ENCODE measurements around the gene SMAD1. TPM values are rescaled to one million over a fixed set of nuclear protein-coding genes. Genes with fewer than 3 reads are reported as not detected.

SMAD1 gene
- total RNA-seq, 1 donor from 2014 or later = 38.6 TPM

- H3K4me1 ChIP-seq (ENCODE audit: control insufficient read depth in 3 of 3, insufficient read depth in 3 of 3, low read length in 3 of 3) = peaks cover 9 to 33% (median 26%) of the 10 kb centered on the region in 3 donors
- H3K27me3 ChIP-seq (ENCODE audit: control insufficient read depth in 3 of 3, insufficient read depth in 3 of 3, low read length in 3 of 3) = no peaks in the 10 kb centered on the region
- H3K27ac ChIP-seq (ENCODE audit: low read depth, low read length) = no peak overlapping the region
- H3K36me3 ChIP-seq (ENCODE audit: control insufficient read depth in 3 of 3, insufficient read depth in 3 of 3, low read length in 3 of 3) = no peaks in the 10 kb centered on the region
- no peak overlapping the region for H3K9ac ChIP-seq (ENCODE audit: low read depth in 1 of 3, low read length in 3 of 3)
- no peaks in the 10 kb centered on the region for H3K9me3 ChIP-seq (ENCODE audit: control insufficient read depth in 3 of 3, low read length in 3 of 3)
- H3K4me3 ChIP-seq (ENCODE audit: low read length in 3 of 3) = peak overlapping the region in 1 of 3 donors; percentile 38
Measured at GRCh38 chr4:145487631-145488030, 6.0 kb downstream of the SMAD1 start.

- Histone ChIP-seq H3K36me3 (ENCODE audit: control insufficient read depth in 3 of 3, insufficient read depth in 3 of 3, low read length in 3 of 3) (no peaks in the 10 kb centered on the region), H3K9ac (ENCODE audit: low read depth in 1 of 3, low read length in 3 of 3) (no peak overlapping the region), H3K27ac (ENCODE audit: low read depth, low read length) (no peak overlapping the region), H3K4me1 (ENCODE audit: control insufficient read depth in 3 of 3, insufficient read depth in 3 of 3, low read length in 3 of 3) (peaks cover 9 to 33% (median 20%) of the 10 kb centered on the region in 3 donors), H3K9me3 (ENCODE audit: control insufficient read depth in 3 of 3, low read length in 3 of 3) (no peaks in the 10 kb centered on the region), H3K27me3 (ENCODE audit: control insufficient read depth in 3 of 3, insufficient read depth in 3 of 3, low read length in 3 of 3) (no peaks in the 10 kb centered on the region), H3K4me3 (ENCODE audit: low read length in 3 of 3) (no peak overlapping the region)
Measured at GRCh38 chr4:145488310-145488709, 6.7 kb downstream of the SMAD1 start.

- no peak overlapping the region for H3K4me3 ChIP-seq (ENCODE audit: low read length in 3 of 3)
- no peaks in the 10 kb centered on the region for H3K9me3 ChIP-seq (ENCODE audit: control insufficient read depth in 3 of 3, low read length in 3 of 3)
- no peak overlapping the region for H3K27ac ChIP-seq (ENCODE audit: low read depth, low read length)
- H3K27me3 ChIP-seq (ENCODE audit: control insufficient read depth in 3 of 3, insufficient read depth in 3 of 3, low read length in 3 of 3) = no peaks in the 10 kb centered on the region
- H3K36me3 ChIP-seq (ENCODE audit: control insufficient read depth in 3 of 3, insufficient read depth in 3 of 3, low read length in 3 of 3) = no peaks in the 10 kb centered on the region
- no peak overlapping the region for H3K9ac ChIP-seq (ENCODE audit: low read depth in 1 of 3, low read length in 3 of 3)
- peaks cover 4 to 22% (median 9%) of the 10 kb centered on the region in 3 donors for H3K4me1 ChIP-seq (ENCODE audit: control insufficient read depth in 3 of 3, insufficient read depth in 3 of 3, low read length in 3 of 3)
Measured at GRCh38 chr4:145489556-145489955, 7.9 kb downstream of the SMAD1 start.

- H3K4me1 ChIP-seq (ENCODE audit: control insufficient read depth in 3 of 3, insufficient read depth in 3 of 3, low read length in 3 of 3) = peaks cover 6 to 22% (median 14%) of the 10 kb centered on the region in 3 donors
Measured at GRCh38 chr4:145490361-145490760, 8.7 kb downstream of the SMAD1 start.

GRCh38 chr4:145490796-145491195 lies 9.1 kb downstream of the SMAD1 start:
- Histone ChIP-seq H3K9me3 (ENCODE audit: control insufficient read depth in 3 of 3, low read length in 3 of 3) (no peaks in the 10 kb centered on the region), H3K27ac (ENCODE audit: low read depth, low read length) (peak overlapping the region; percentile 30), H3K36me3 (ENCODE audit: control insufficient read depth in 3 of 3, insufficient read depth in 3 of 3, low read length in 3 of 3) (no peaks in the 10 kb centered on the region), H3K4me3 (ENCODE audit: low read length in 3 of 3) (no peak overlapping the region), H3K9ac (ENCODE audit: low read depth in 1 of 3, low read length in 3 of 3) (no peak overlapping the region), H3K4me1 (ENCODE audit: control insufficient read depth in 3 of 3, insufficient read depth in 3 of 3, low read length in 3 of 3) (peaks cover 6 to 22% (median 14%) of the 10 kb centered on the region in 3 donors), H3K27me3 (ENCODE audit: control insufficient read depth in 3 of 3, insufficient read depth in 3 of 3, low read length in 3 of 3) (no peaks in the 10 kb centered on the region)

More at GRCh38 chr4:145490361-145490760, 8.7 kb downstream of the SMAD1 start:
- Histone ChIP-seq H3K4me3 (ENCODE audit: low read length in 3 of 3) (no peak overlapping the region), H3K36me3 (ENCODE audit: control insufficient read depth in 3 of 3, insufficient read depth in 3 of 3, low read length in 3 of 3) (no peaks in the 10 kb centered on the region), H3K27ac (ENCODE audit: low read depth, low read length) (no peak overlapping the region), H3K9me3 (ENCODE audit: control insufficient read depth in 3 of 3, low read length in 3 of 3) (no peaks in the 10 kb centered on the region), H3K9ac (ENCODE audit: low read depth in 1 of 3, low read length in 3 of 3) (no peak overlapping the region), H3K27me3 (ENCODE audit: control insufficient read depth in 3 of 3, insufficient read depth in 3 of 3, low read length in 3 of 3) (no peaks in the 10 kb centered on the region)

- Histone ChIP-seq H3K27ac (ENCODE audit: low read depth, low read length) (no peak overlapping the region), H3K4me3 (ENCODE audit: low read length in 3 of 3) (no peak overlapping the region), H3K27me3 (ENCODE audit: control insufficient read depth in 3 of 3, insufficient read depth in 3 of 3, low read length in 3 of 3) (no peaks in the 10 kb centered on the region), H3K9ac (ENCODE audit: low read depth in 1 of 3, low read length in 3 of 3) (no peak overlapping the region), H3K4me1 (ENCODE audit: control insufficient read depth in 3 of 3, insufficient read depth in 3 of 3, low read length in 3 of 3) (peaks cover 6 to 18% (median 16%) of the 10 kb centered on the region in 3 donors), H3K9me3 (ENCODE audit: control insufficient read depth in 3 of 3, low read length in 3 of 3) (no peaks in the 10 kb centered on the region), H3K36me3 (ENCODE audit: control insufficient read depth in 3 of 3, insufficient read depth in 3 of 3, low read length in 3 of 3) (no peaks in the 10 kb centered on the region)
Measured at GRCh38 chr4:145492376-145492775, 10.7 kb downstream of the SMAD1 start.

- Histone ChIP-seq H3K36me3 (ENCODE audit: control insufficient read depth in 3 of 3, insufficient read depth in 3 of 3, low read length in 3 of 3) (no peaks in the 10 kb centered on the region), H3K27me3 (ENCODE audit: control insufficient read depth in 3 of 3, insufficient read depth in 3 of 3, low read length in 3 of 3) (no peaks in the 10 kb centered on the region), H3K4me1 (ENCODE audit: control insufficient read depth in 3 of 3, insufficient read depth in 3 of 3, low read length in 3 of 3) (peaks cover 6 to 19% (median 14%) of the 10 kb centered on the region in 3 donors), H3K27ac (ENCODE audit: low read depth, low read length) (no peak overlapping the region), H3K9ac (ENCODE audit: low read depth in 1 of 3, low read length in 3 of 3) (no peak overlapping the region), H3K4me3 (ENCODE audit: low read length in 3 of 3) (no peak overlapping the region), H3K9me3 (ENCODE audit: control insufficient read depth in 3 of 3, low read length in 3 of 3) (no peaks in the 10 kb centered on the region)
Measured at GRCh38 chr4:145493166-145493565, 11.5 kb downstream of the SMAD1 start.

GRCh38 chr4:145494666-145495270 lies 13.1 kb downstream of the SMAD1 start:
- Histone ChIP-seq H3K9me3 (ENCODE audit: control insufficient read depth in 3 of 3, low read length in 3 of 3) (no peaks in the 10 kb centered on the region), H3K36me3 (ENCODE audit: control insufficient read depth in 3 of 3, insufficient read depth in 3 of 3, low read length in 3 of 3) (no peaks in the 10 kb centered on the region), H3K9ac (ENCODE audit: low read depth in 1 of 3, low read length in 3 of 3) (no peak overlapping the region), H3K27ac (ENCODE audit: low read depth, low read length) (no peak overlapping the region), H3K27me3 (ENCODE audit: control insufficient read depth in 3 of 3, insufficient read depth in 3 of 3, low read length in 3 of 3) (no peaks in the 10 kb centered on the region), H3K4me1 (ENCODE audit: control insufficient read depth in 3 of 3, insufficient read depth in 3 of 3, low read length in 3 of 3) (peaks cover 6 to 19% (median 15%) of the 10 kb centered on the region in 3 donors), H3K4me3 (ENCODE audit: low read length in 3 of 3) (peak overlapping the region in 1 of 3 donors; percentile 9)

- Histone ChIP-seq H3K27me3 (ENCODE audit: control insufficient read depth in 3 of 3, insufficient read depth in 3 of 3, low read length in 3 of 3) (no peaks in the 10 kb centered on the region), H3K4me1 (ENCODE audit: control insufficient read depth in 3 of 3, insufficient read depth in 3 of 3, low read length in 3 of 3) (peaks cover 10 to 23% (median 11%) of the 10 kb centered on the region in 3 donors), H3K36me3 (ENCODE audit: control insufficient read depth in 3 of 3, insufficient read depth in 3 of 3, low read length in 3 of 3) (no peaks in the 10 kb centered on the region), H3K9ac (ENCODE audit: low read depth in 1 of 3, low read length in 3 of 3) (no peak overlapping the region), H3K9me3 (ENCODE audit: control insufficient read depth in 3 of 3, low read length in 3 of 3) (no peaks in the 10 kb centered on the region), H3K4me3 (ENCODE audit: low read length in 3 of 3) (no peak overlapping the region), H3K27ac (ENCODE audit: low read depth, low read length) (no peak overlapping the region)
Measured at GRCh38 chr4:145496292-145496691, 14.6 kb downstream of the SMAD1 start.

GRCh38 chr4:145497199-145498149 lies 15.8 kb downstream of the SMAD1 start:
- Histone ChIP-seq H3K4me3 (ENCODE audit: low read length in 3 of 3) (no peak overlapping the region), H3K9ac (ENCODE audit: low read depth in 1 of 3, low read length in 3 of 3) (no peak overlapping the region), H3K4me1 (ENCODE audit: control insufficient read depth in 3 of 3, insufficient read depth in 3 of 3, low read length in 3 of 3) (peaks cover 10 to 15% (median 14%) of the 10 kb centered on the region in 3 donors), H3K27me3 (ENCODE audit: control insufficient read depth in 3 of 3, insufficient read depth in 3 of 3, low read length in 3 of 3) (no peaks in the 10 kb centered on the region), H3K9me3 (ENCODE audit: control insufficient read depth in 3 of 3, low read length in 3 of 3) (no peaks in the 10 kb centered on the region), H3K36me3 (ENCODE audit: control insufficient read depth in 3 of 3, insufficient read depth in 3 of 3, low read length in 3 of 3) (no peaks in the 10 kb centered on the region), H3K27ac (ENCODE audit: low read depth, low read length) (no peak overlapping the region)

All from skeletal muscle tissue (tissue), 4 donors.